GM10266 (cell line): ENCODE data around the gene NLRP6.
A peak's percentile ranks its signal among the peaks of the same experiment; 100 is the strongest.
"Not testable (repeated sequence)": the region's sequence is repeated elsewhere in the genome, so short reads cannot be mapped to it uniquely, and the experiment has no call there.

ENCODE experiments used
- DNase-seq: peaks from one replicate; pipeline ENCODE4 v3.0.0; 2012; ENCODE audit errors: extremely low spot score
- TF ChIP-seq, protein P1 (sequence below): IDR thresholded peaks from 2 replicates; pipeline ENCODE4 v1.5.1; 2012; ENCODE audit warnings: mild to moderate bottlenecking, low read depth; ENCODE audit not compliant: control insufficient read depth, insufficient read depth; ENCODE audit errors: missing control alignments

Gene NLRP6

DNA sequence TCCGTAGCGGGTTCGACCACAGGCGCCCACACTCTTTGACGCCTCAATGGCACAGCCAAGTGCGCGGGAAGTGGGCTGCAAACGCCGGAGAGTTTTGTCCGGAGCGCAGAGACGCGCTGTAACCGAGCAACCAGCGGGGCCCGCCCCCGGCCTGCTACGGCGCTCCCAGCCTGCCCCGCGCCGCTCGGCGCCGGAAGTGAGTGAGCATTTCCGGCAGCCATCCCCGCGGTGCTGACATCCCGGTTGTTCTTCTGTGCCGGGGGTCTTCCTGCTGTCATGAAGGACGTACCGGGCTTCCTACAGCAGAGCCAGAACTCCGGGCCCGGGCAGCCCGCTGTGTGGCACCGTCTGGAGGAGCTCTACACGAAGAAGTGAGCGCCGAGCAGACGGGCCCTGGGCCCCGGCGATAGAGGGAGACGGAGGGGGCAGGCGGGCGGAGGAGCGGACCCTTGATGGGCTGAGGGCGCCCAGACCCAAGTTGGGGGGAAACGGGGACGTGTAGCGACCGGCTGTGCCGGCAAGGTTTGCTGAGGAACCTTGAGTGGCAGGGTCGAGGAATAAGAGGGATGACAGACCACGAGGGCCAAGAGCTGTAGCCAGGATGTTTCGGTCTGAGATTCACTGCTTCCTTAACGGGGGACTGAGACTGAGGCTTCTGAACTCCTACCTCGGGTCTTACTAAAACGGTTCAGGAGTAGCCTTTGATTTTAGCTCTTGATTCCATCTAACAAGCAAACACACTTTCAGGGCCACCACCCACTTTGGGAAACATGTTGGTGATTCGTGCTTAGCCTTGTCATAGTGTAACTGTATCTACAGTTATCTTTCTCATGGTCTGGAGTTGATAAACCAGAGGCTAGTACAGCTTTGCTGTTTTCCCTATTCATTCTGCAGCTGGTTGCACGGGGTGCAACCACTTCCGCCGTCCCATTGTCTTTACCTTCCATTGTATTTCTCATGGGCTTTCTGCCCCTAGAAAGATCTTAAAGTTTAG, 41.1 kb upstream of the NLRP6 start, which contains the start of gene PSMD13:
Gene PSMD13 (plus strand): TSS at position 203 of the 994 bp plus-strand sequence. CDS start 74 bp downstream, at position 277.
- DNase-seq = peak; percentile 95
- TF ChIP-seq, protein P1, sequence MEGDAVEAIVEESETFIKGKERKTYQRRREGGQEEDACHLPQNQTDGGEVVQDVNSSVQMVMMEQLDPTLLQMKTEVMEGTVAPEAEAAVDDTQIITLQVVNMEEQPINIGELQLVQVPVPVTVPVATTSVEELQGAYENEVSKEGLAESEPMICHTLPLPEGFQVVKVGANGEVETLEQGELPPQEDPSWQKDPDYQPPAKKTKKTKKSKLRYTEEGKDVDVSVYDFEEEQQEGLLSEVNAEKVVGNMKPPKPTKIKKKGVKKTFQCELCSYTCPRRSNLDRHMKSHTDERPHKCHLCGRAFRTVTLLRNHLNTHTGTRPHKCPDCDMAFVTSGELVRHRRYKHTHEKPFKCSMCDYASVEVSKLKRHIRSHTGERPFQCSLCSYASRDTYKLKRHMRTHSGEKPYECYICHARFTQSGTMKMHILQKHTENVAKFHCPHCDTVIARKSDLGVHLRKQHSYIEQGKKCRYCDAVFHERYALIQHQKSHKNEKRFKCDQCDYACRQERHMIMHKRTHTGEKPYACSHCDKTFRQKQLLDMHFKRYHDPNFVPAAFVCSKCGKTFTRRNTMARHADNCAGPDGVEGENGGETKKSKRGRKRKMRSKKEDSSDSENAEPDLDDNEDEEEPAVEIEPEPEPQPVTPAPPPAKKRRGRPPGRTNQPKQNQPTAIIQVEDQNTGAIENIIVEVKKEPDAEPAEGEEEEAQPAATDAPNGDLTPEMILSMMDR = no peak

DNA sequence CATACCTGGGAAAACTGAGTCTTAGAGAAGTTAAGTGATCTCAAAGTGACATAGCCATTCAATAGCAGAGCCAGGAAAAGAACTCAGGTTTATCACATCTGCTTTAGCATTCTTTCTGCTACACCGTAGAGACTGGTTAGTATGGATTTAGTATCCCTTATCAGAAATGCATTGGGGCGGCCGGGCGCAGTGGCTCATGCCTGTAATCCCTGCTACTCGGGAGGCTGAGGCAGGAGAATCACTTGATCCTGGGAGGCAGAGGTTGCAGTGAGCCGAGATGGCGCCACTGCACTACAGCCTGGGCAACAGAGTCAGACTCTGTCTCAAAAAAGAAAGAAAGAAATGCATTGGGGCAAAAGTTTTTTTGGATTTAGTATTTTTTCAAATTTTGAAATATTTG, 39.9 kb upstream of the NLRP6 start:
- not testable (repeated sequence) for DNase-seq

DNA sequence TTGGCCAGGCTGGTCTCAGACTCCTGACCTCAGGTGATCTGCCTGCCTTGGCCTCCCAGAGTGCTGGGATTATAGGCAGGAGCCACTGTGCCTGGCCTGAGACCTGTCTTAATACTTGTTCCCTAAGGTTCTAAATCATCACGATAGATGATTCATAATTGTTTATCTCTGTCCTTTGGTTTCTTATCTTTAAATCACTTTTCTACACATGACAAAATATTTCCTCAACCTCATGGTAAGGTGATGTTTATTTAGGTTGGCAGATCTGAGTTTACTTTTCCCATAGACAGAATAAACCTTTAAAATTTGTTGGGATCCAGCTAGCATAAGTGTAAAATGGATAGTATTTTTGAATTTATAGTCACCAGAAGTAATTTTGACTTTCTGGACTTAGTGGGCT, 37.9 kb upstream of the NLRP6 start:
- DNase-seq = no peak
- TF ChIP-seq, protein P1 = no peak

DNA sequence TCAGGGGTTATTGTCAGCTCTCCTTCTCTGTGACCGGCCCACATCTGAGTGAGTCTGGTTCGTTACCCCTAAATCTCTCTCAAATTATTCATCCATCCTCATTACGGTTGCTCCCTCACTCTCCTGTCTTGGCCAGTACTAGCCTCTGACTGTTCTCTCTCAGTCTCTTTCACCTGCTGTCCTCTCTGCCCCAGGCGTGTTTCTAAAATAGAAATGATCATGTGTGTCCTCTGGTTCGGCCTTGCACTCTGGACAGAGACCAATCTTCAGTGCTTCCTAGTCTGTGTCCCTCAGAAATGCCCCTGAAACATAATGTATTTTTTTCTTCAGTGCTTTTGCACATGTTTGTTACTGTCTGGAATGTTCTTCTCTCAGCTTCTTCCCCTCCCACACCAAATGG, 36.6 kb upstream of the NLRP6 start:
- TF ChIP-seq, protein P1 = no peak
- DNase-seq = no peak

DNA sequence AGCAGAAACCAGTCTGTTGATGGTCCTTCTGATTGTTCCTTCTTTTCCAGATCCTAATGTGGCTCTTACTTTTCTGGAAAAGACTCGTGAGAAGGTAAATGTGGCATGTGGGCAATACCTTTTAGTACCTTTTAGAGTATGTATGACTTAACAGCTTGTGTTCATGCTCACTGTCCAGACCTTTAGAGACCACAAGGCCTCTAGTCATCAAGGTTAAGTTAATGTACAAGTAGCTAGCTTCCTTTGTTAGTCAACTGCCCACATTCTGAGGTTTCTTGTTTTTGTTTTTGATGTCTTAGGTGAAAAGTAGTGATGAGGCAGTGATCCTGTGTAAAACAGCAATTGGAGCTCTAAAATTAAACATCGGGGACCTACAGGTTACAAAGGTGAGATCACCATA, 33.8 kb upstream of the NLRP6 start:
- DNase-seq = no peak
- TF ChIP-seq, protein P1 = no peak

DNA sequence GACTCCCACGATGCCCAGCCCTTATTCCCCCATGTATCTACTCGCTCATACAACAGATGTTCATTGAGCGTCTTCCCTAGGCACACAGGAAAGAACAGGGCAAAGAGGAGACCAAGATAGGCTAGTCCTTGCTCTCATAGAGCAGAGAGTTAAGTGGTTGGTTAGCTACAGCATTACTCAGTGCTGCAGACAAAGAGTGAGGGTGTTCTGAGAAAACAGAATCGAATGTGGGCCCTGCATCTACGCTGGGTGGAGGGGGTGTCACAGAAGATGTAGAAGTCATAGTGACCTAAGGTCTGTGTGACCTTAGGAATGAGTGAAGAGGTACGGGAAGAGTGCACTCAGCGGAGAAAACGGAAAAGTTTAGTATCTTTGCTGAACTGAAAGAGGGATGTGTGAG, 29.1 kb upstream of the NLRP6 start:
- DNase-seq = no peak
- TF ChIP-seq, protein P1 = no peak

DNA sequence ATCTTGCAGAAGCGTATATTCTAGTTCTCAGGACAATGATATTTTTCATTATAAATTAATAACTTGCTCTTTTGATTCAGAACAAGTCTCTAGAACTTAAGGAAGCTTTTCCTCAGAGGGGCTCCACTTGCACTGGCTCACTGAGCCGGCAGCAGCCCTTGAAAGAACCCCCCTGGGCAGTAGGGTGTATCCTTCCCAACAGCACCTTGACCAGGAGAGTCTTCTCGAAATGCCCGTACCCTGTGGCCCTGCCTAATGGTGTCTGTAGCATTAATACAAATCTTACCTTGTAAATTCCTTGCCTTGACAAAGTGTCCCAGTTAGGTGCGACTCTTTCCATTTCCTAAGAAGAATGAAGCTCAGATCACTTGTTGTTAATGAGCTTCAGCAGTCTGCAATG, 27.9 kb upstream of the NLRP6 start:
- TF ChIP-seq, protein P1 = no peak
- no peak for DNase-seq

DNA sequence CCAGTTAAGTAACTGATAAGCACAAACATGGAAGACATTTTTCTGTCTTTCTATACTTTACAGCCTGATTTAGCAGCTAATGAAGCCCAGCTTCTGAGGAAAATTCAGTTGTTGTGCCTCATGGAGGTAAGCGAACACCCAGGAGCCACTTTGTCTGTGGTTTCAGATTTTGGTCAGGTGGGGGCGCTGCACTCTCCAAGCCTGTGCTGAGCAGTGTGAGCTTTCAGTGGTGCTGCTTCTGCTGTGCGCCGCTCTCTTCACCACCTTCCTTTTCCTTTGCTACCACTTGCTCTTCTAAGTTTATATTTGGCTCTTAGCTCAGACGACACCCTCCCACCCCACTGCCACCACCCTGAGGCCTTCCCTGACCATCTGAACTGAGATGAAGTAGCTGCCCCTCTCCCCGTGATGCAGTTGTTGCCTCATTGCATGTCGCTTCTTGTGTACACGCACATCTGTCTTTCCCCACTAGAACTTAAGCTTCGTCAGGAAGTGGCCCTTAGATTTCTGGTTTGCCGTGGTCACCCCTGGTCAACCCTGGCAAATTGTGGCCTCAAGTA, 27.4 kb upstream of the NLRP6 start:
- TF ChIP-seq, protein P1 = peak; percentile 69
- DNase-seq = peak; percentile 61
